Kidney epithelial cell (primary cell): ENCODE results near the gene RLF. TPM values are rescaled to one million over a fixed set of nuclear protein-coding genes. Genes with fewer than 3 reads are reported as not detected.

Source experiments
- DNase-seq: peaks from one replicate; pipeline ENCODE4 v3.0.0-alpha.2; 2010; ENCODE audit warnings: low read depth
- H3K27me3 ChIP-seq: 2 replicates; pipeline ENCODE4 v1.6.0; 2011; ENCODE audit warnings: low read length; ENCODE audit not compliant: control insufficient read depth, insufficient read depth
- H3K36me3 ChIP-seq: 2 replicates; pipeline ENCODE4 v1.5.1; 2011; ENCODE audit warnings: low read length; ENCODE audit not compliant: control insufficient read depth, insufficient read depth
- H3K4me3 ChIP-seq: 2 replicates; pipeline ENCODE4 v1.5.1; 2011; ENCODE audit warnings: low read depth, mild to moderate bottlenecking, control low read depth, low read length
- CTCF ChIP-seq: IDR thresholded peaks from 2 replicates; pipeline ENCODE4 v1.5.1; 2011; ENCODE audit warnings: mild to moderate bottlenecking, moderate library complexity, low read length, control low read depth, inconsistent platforms; ENCODE audit not compliant: insufficient read depth, poor library complexity, severe bottlenecking
- total RNA-seq: library from RNA; depleted of rRNA; stranded (reverse); fragments of >200 nt; gene quantifications from 2 replicates; pipeline ENCODE4 v1.2.3, GENCODE V29; 2015

Gene RLF
- total RNA-seq: 14.0 and 16.7 TPM in 2 replicates

GRCh38 chr1:40161125-40161887, at the start of gene RLF:
Gene RLF, plus strand, starts transcription at chr1:40161387. Its CDS starts 13 bp downstream, at chr1:40161400.
- Histone ChIP-seq H3K36me3 (no peaks in the 10 kb centered on the region), H3K27me3 (no peaks in the 10 kb centered on the region), H3K4me3 (peak within 1 kb of the TSS; percentile 77)
- TF ChIP-seq CTCF: no peak
- DNase-seq: peak; percentile 65

GRCh38 chr1:40114400-40114799, 46.8 kb upstream of the RLF start:
- no peak for DNase-seq
- Histone ChIP-seq H3K4me3 (no peak overlapping the region), H3K27me3 (no peaks in the 10 kb centered on the region), H3K36me3 (no peaks in the 10 kb centered on the region)
- no peak for TF ChIP-seq CTCF

GRCh38 chr1:40120128-40120527, 41.1 kb upstream of the RLF start:
- TF ChIP-seq CTCF: no peak
- Histone ChIP-seq H3K4me3 (no peak overlapping the region), H3K27me3 (no peaks in the 10 kb centered on the region), H3K36me3 (no peaks in the 10 kb centered on the region)
- no peak for DNase-seq

GRCh38 chr1:40122855-40123254, 38.3 kb upstream of the RLF start:
- no peaks in the 10 kb centered on the region for H3K27me3 ChIP-seq
- no peak for DNase-seq
- H3K4me3 ChIP-seq: no peak overlapping the region
- H3K36me3 ChIP-seq: no peaks in the 10 kb centered on the region
- TF ChIP-seq CTCF: no peak

- TF ChIP-seq CTCF: no peak
Measured at GRCh38 chr1:40130892-40131291, 30.3 kb upstream of the RLF start.

More at GRCh38 chr1:40130892-40131291, 30.3 kb upstream of the RLF start:
- Histone ChIP-seq H3K4me3 (no peak overlapping the region), H3K27me3 (peaks cover 8% of the 10 kb centered on the region), H3K36me3 (no peaks in the 10 kb centered on the region)
- DNase-seq: peak; percentile 2
